Transverse colon (tissue), 4 donors: ENCODE results near the gene CTSC. TPM values are rescaled to one million over a fixed set of nuclear protein-coding genes. Genes with fewer than 3 reads are reported as not detected.

Experiments
- DNase-seq: peaks from one replicate; pipeline ENCODE4 v3.0.0-alpha.2; 2019
- H3K27ac ChIP-seq, 4 donors: fragments of 200-600 bp; sonication (generic); 2 replicates each; pipeline ENCODE4 v1.5.1; 2016 to 2018; ENCODE audit warnings: inconsistent platforms in 4 of 4
- H3K27me3 ChIP-seq: fragments of 200-600 bp; sonication (generic); 2 replicates; pipeline ENCODE4 v1.5.1; 2017; ENCODE audit warnings: inconsistent platforms
- H3K36me3 ChIP-seq, 4 donors: fragments of 200-600 bp; sonication (generic); 2 replicates each; pipeline ENCODE4 v1.5.1; 2017 to 2019; ENCODE audit warnings: inconsistent platforms in 4 of 4
- H3K4me1 ChIP-seq, 4 donors: fragments of 200-600 bp; sonication (generic); 2 replicates each; pipeline ENCODE4 v1.5.1; 2017 to 2020; ENCODE audit warnings: inconsistent platforms in 4 of 4
- H3K4me3 ChIP-seq, 4 donors: fragments of 200-600 bp; sonication (generic); 1 replicate in 1 of 4; 2 replicates in 3 of 4; pipeline versions ENCODE4 v1.5.1 to v1.6.1; 2017 to 2019; ENCODE audit warnings: inconsistent platforms in 4 of 4
- H3K9me3 ChIP-seq, 2 donors: fragments of 200-600 bp; sonication (generic); 2 replicates each; pipeline ENCODE4 v1.5.1; 2017 to 2019; ENCODE audit warnings: inconsistent platforms in 2 of 2
- EP300 ChIP-seq: sonication (generic); formaldehyde crosslinking; IDR thresholded peaks from one replicate; pipeline ENCODE4 v1.6.1; 2017; ENCODE audit warnings: antibody characterized with exemption, low read depth
- POLR2A ChIP-seq: fragments of 450-650 bp; IDR thresholded peaks from one replicate; pipeline ENCODE4 v1.6.1; 2016; ENCODE audit warnings: antibody characterized with exemption, mild to moderate bottlenecking, moderate library complexity
- POLR2AphosphoS5 ChIP-seq, 3 donors: sonication (generic); formaldehyde crosslinking; IDR thresholded peaks; one replicate each; pipeline ENCODE4 v1.6.1; 2016; ENCODE audit warnings: antibody characterized with exemption in 3 of 3
- WGBS, 2 donors: methylation state at CpG; one replicate each; pipeline ENCODE4 v1.1.5; 2018; ENCODE audit warnings: low coverage in 1 of 2; 5-methylcytosine and 5-hydroxymethylcytosine counted together
- in situ Hi-C, 4 donors: fragments of 200-750 bp; cut with MboI; loops; one replicate each; pipeline versions ENCODE4 v1.15.0 to v1.15.1; 2017; ENCODE audit warnings: low sequenced_read_pairs in 3 of 4, low pct_ligation_motif_present in 1 of 4, low pct_unique_long_range_greater_than_20kb in 1 of 4
- intact Hi-C: fragments of 100-400 bp; cut with DNase I; formaldehyde crosslinking; loops from one replicate; pipeline ENCODE4 v1.15.1; 2023; ENCODE audit warnings: low total_unique reads
- total RNA-seq, 4 donors: library from RNA; depleted of rRNA; stranded (reverse); fragments of >200 nt; gene quantifications; one replicate each; pipeline ENCODE4 v1.1.0, GENCODE V29; 2016
- TF ChIP-seq, protein P1 (sequence below), 5 experiments: fragments of 200-600 bp in 3 of 5; fragments of 450-650 bp in 2 of 5; sonication (generic) in 3 of 5; IDR thresholded peaks; 1 replicate in 2 of 5; 2 replicates in 3 of 5; pipeline ENCODE4 v1.5.1; 2016 to 2017; ENCODE audit warnings: antibody characterized with exemption in 5 of 5, inconsistent platforms in 3 of 5, mild to moderate bottlenecking in 2 of 5, moderate library complexity in 1 of 5

Gene CTSC
- total RNA-seq, 4 donors from 2014 or later, result 49.0 to 141 (median 75.2) TPM

DNA sequence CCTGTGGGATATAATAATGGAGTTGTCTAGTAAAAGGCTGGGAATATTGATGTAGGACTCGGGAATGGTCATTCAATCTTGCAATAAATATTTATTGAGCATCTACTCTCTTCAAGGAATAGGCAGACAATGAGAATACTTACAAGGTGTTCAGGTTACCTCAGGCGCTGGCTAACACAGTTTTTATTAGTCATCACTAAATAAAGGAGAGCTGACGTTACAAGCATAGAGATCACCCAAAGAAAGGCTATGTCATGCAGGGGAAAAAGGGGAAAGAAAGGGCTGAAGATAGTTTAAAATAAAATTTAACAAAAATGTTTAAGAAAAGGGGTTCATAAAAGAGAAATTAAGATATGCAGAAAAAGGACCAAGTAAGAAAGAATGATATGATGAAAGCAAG is 15.8 kb upstream of the CTSC start:
- TF ChIP-seq EP300 (no peak), POLR2A (no peak), POLR2AphosphoS5 (IDR thresholded peaks at IDR 0.05) (no peak)
- TF ChIP-seq, protein P1, sequence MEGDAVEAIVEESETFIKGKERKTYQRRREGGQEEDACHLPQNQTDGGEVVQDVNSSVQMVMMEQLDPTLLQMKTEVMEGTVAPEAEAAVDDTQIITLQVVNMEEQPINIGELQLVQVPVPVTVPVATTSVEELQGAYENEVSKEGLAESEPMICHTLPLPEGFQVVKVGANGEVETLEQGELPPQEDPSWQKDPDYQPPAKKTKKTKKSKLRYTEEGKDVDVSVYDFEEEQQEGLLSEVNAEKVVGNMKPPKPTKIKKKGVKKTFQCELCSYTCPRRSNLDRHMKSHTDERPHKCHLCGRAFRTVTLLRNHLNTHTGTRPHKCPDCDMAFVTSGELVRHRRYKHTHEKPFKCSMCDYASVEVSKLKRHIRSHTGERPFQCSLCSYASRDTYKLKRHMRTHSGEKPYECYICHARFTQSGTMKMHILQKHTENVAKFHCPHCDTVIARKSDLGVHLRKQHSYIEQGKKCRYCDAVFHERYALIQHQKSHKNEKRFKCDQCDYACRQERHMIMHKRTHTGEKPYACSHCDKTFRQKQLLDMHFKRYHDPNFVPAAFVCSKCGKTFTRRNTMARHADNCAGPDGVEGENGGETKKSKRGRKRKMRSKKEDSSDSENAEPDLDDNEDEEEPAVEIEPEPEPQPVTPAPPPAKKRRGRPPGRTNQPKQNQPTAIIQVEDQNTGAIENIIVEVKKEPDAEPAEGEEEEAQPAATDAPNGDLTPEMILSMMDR (IDR thresholded peaks at IDR 0.05), result no peak
- no peak for DNase-seq
- Histone ChIP-seq H3K4me1 (peaks cover 0 to 5% (median 2%) of the 10 kb centered on the region in 4 donors), H3K9me3 (no peaks in the 10 kb centered on the region), H3K4me3 (no peak overlapping the region), H3K36me3 (no peaks in the 10 kb centered on the region), H3K27me3 (no peaks in the 10 kb centered on the region), H3K27ac (no peak overlapping the region)
- in situ Hi-C loops, result loop anchor here in 1 of 4 donors (25.0 kb wide), 1 partner anchor 341 kb away; no protein-coding TSS in a partner anchor
- intact Hi-C loops, result no loop called here
- WGBS, 2 donors, result 85 to 91% methylated on average over 3 of the region's 3 CpGs

DNA sequence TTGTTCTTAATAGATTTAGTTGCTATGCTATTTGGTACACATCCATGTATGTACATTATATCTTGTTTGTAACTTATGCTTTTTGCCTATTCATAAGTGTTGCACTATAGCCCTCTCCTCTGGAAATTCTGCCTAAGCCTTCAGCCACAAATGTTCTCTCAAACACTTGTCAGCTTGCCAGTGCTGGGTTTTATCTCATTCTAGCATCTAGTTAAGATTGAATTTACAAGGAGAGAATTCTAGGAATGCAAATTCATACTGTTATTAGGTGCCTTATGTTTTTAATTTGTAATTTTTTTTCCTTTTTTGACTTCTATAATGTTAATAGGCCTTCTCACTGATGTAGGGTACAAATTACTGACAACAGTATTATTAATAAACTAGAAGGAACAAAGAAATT is 14.6 kb upstream of the CTSC start:
- in situ Hi-C loops, result loop anchor here in 1 of 4 donors (25.0 kb wide), 1 partner anchor 340 kb away; no protein-coding TSS in a partner anchor
- Histone ChIP-seq H3K4me1 (peaks cover 0 to 4% (median 0%) of the 10 kb centered on the region in 4 donors), H3K9me3 (no peaks in the 10 kb centered on the region), H3K4me3 (no peak overlapping the region), H3K27ac (no peak overlapping the region), H3K36me3 (no peaks in the 10 kb centered on the region), H3K27me3 (no peaks in the 10 kb centered on the region)
- no peak for TF ChIP-seq POLR2A
- no peak for TF ChIP-seq POLR2AphosphoS5 (IDR thresholded peaks at IDR 0.05)
- TF ChIP-seq, protein P1 (IDR thresholded peaks at IDR 0.05), result no peak
- no peak for TF ChIP-seq EP300
- DNase-seq, result no peak
- intact Hi-C loops, result no loop called here

DNA sequence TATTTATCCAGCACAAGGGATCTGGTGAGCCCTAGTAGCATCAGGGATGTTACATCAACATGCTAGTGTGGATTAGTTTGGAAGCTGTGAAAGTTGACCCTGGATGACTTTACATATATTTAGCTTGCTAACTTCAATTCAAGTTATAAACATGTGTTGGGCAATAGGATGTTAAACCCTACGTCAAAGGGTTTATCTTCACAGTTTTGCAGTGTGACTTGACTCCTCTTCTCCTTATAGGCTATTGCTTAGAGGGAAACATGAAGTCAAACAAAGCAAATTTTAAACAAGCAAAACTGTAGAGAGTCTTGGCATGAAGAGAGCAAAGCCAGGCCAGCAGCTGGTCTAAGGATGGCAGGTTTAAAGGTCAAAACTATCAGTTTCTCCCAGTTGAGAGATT is 11.3 kb upstream of the CTSC start:
- Histone ChIP-seq H3K4me3 (no peak overlapping the region), H3K27me3 (no peaks in the 10 kb centered on the region), H3K27ac (no peak overlapping the region), H3K36me3 (no peaks in the 10 kb centered on the region), H3K4me1 (no peaks in the 10 kb centered on the region), H3K9me3 (no peaks in the 10 kb centered on the region)
- no peak for TF ChIP-seq POLR2AphosphoS5 (IDR thresholded peaks at IDR 0.05)
- no peak for TF ChIP-seq EP300
- TF ChIP-seq POLR2A, result no peak
- TF ChIP-seq, protein P1 (IDR thresholded peaks at IDR 0.05), result no peak
- DNase-seq, result no peak
- intact Hi-C loops, result no loop called here
- WGBS, 2 donors, result 60 to 80% methylated on average over 1 of the region's 1 CpG
- in situ Hi-C loops, result no loop called here

DNA sequence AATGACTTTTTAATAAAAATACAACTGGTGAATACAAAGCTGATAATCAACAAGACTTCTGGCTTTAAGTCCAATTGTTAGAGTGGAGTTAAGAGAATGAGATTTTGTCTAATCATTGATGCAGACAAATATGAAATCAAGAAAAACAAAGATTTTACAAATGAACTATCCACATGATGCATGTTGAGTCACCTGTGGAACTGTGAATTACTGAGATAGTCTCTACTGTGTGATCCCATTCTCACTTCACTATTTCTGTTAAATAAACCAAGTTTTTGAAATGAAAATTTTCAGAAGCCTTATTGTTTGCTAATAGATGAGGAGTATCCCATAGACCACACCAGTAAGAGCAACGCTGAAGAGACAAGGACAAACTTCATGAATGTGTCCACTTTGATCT is 8.4 kb upstream of the CTSC start:
- Histone ChIP-seq H3K4me3 (no peak overlapping the region), H3K9me3 (no peaks in the 10 kb centered on the region), H3K36me3 (no peaks in the 10 kb centered on the region), H3K27me3 (no peaks in the 10 kb centered on the region), H3K27ac (no peak overlapping the region), H3K4me1 (no peaks in the 10 kb centered on the region)
- DNase-seq, result no peak
- intact Hi-C loops (no loop called here), in situ Hi-C loops (no loop called here)
- TF ChIP-seq POLR2A, result no peak
- WGBS, 2 donors, result 92 to 97% methylated on average over 1 of the region's 1 CpG

DNA sequence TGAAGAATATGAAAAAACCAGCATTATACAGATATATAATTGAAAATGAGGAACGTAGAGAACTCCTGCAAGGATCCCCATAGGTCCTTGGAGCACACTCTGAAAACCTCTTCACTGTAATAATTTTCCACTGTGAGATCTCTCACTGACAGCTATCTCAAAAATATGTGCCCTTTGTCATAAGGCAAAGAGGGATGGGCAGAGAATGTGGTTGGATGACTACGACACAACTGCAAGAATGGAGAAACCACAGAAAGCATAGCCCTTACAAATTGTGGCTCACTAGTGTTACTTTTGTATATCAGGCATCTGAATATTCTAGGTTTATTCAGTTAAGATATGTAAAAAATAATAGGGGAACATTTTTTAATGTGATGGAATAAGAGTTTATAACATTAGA is 7.9 kb upstream of the CTSC start:
- H3K36me3 ChIP-seq, result no peaks in the 10 kb centered on the region
- TF ChIP-seq POLR2AphosphoS5 (IDR thresholded peaks at IDR 0.05), result no peak
- TF ChIP-seq, protein P1 (IDR thresholded peaks at IDR 0.05), result no peak
- TF ChIP-seq POLR2A, result no peak
- TF ChIP-seq EP300, result no peak
- H3K27me3 ChIP-seq, result no peaks in the 10 kb centered on the region
- in situ Hi-C loops (no loop called here), intact Hi-C loops (no loop called here)
- no peaks in the 10 kb centered on the region for H3K4me1 ChIP-seq
- H3K4me3 ChIP-seq, result no peak overlapping the region
- H3K9me3 ChIP-seq, result no peaks in the 10 kb centered on the region
- no peak overlapping the region for H3K27ac ChIP-seq
- WGBS, 2 donors, result 83 to 84% methylated on average over 1 to 2 of the region's 2 CpGs
- no peak for DNase-seq
